HG02938 (cell line): ENCODE results near the gene STARD13.
A peak's percentile ranks its signal among the peaks of the same experiment; 100 is the strongest.

Experiments
- ATAC-seq: cut with Tn5 transposase; IDR thresholded peaks from one replicate; pipeline ENCODE4 v1.9.1; 2021; ENCODE audit warnings: mild to moderate bottlenecking, moderate library complexity; ENCODE audit not compliant: unreplicated experiment

Gene STARD13

DNA sequence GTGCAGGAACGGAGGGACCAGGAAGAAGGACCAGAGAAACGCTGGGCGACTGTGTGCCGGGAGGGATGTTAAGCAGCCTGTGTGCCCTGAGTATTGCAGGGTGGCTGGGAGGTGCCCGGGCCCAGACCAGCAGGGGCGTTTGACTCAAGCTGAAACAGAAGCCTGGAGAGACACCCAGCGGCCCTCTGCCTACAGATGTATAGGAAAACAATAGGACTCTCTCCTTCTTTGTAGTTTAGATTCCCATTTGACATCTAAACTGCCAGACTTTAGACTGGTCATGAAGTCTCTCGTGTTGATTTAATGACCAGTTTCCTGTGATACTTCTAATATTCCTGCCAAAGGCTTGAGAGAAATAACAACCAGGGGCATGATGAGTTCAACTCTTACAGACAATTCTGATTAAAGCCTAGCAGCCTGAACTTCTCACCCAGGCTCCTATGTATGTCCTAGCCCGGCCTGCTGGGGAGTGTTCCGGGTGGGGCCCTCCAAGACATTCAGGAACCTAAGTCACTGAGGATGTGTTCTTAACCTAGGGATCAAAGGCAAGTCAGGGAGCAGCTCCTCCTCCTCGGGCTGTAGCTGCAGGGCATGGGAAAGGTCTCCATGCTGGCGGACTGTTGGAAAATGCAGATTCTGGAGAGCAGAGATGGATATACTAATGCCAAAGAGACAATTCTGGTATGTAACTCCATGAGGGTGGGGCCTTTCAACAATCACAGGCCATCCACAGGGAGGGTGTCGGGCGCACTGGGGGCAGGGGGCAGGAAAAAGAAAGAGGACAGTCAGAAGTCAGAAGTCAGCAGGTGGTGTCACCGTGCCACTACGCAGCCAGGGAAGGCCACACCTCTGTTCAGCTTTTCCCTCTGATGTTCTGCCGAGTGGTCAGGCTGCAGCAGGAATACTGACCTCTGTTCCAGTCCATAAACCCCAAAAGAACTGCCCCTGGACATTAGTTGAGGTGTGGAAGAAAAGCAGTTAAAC lies 131.8 kb downstream of the STARD13 start:
- ATAC-seq, result no peak

DNA sequence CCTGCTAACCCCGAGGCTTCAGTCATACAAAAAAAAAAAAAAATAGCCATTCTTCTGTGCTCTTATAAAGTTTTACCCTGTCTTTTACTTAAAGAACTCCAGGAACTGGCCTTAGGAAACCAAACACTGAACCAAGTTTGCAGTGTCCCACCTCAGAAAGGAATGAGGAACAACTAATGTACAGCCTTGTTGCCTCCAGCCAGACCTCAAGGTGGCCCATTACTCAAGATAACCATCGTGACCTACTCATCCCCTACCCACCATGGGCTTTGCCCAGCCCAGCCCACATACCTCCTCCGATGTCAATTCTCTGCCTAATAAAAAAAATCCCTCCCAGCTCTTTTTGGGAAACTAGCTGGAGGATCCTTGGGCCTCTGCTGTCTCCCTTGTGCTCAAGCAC lies 133.2 kb downstream of the STARD13 start:
- no peak for ATAC-seq

DNA sequence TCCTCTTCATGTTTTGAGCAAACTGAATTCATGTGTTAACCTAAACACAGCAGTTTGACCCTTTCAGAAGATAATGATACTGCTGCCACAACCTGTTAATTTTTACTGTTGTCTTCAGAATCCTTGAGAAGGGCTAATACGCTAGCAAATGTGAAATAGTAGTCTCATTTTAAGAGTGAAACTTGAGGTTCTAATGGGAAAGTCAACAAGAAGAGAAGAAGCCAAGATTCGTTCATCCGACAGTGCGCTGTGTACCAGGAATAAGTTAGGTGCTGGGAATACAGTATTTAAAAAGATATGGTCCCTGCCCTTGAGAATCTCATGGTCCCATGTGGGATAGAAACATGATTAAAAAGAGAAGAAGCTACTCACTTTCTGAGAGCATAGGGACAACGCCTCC lies 134.9 kb downstream of the STARD13 start:
- no peak for ATAC-seq

DNA sequence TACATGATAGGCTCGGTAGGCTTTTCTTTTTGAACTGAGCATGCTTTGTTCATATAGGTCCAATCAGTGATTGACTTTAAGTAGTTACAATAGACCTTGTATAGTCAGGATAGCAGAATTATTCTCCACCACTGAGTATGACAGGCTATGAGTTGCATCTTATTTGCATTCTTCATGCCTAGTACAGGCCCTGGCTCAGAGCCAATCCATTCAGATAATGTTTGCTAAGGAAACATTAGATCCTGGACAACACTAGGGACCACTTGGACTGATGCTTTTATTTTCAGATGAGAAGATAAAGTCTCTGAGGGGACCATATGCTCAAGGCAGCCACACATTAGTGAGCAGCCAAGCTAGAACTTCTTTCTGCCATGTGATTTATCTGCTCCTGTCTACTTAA lies 135.4 kb downstream of the STARD13 start:
- no peak for ATAC-seq

DNA sequence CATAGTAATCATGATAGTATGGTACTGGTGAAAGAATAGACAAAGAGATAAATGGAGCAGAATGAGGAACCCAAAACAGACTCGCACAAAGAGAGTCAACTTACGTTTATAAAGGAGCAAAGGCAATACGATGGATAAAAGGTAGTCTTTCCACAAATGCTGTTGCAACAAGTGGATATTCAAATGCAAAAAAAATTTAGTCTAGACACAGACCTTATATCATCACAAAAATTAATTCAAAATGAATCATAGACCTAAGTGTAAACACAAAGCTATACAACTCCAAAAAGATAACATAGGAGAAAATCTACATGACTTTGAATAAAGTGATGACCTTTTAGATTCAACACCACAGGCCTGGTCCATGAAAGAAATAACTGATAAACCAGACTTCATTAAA lies 137.7 kb downstream of the STARD13 start:
- no peak for ATAC-seq

DNA sequence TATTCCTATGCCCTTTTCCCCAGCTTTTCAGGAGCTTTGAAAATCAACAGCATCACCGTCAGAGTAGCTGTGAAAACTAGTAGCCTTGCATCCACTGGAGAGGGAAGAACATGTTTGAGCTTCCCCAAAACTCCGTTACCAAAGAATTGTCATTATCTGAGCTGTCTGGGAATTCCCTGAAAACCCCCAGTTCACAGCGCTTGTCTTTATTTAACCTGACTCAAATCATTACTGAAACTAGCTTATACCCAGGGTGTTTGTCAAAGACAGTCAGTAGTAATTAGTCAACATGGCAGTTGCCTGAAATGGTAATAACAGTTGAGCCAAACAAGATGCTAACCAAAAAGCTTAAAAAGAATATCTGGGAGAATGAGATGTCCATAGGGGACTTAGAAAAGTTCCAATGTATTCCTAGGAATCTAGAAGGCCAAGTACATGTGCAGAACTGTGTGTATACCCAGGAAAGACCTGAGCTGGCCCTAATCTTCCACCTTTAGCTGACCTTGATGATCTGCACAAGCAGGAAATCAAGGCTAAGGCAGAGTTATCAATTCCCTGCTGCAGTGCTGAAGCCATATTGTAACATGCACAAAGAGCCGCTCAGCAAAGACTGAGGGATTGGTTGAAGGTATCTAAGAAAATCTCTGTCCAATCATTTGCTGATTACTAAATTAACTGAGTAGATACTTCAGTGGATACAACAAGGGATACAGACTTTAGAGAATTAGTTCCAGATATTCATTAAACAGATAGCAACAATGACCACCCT lies 138.5 kb downstream of the STARD13 start:
- peak; percentile 88 for ATAC-seq

DNA sequence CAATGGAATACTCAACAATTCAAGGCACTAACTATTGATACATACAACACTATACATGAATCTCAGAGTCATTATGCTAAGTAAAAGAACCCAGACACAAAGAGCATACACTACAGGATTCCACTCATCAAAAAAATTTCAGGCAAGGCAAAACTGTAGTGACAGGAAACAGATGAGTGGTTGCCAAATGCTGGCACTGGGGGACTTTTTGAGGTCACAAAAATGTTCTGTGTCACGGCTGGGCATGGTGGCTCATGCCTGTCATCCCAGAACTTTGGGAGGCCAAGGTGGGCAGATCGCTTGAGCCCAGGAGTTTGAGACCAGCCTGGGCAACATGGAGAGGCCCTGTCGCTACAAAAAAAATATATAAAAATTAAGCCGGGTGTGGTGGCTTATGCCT lies 139.9 kb downstream of the STARD13 start:
- ATAC-seq, result no peak

DNA sequence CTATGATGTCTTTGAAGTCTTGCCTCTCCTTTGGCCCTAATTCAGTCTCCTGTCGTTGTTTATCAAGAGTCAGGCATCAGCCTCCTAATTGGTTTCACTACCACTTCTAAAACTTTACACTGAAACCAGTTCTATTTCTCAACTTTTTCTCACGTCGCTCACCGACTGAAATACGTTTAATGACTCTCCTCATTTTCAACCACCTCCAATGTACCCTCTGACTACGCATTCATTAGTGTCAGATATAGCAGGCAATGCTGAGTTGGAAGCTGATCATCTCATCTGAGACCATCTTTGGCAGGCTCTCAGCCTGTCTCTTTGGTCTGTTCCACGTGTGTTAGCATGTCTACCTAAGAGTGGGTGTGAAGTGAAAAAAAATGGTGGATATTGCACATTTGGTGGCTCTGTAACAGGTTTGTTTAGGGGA lies 141.2 kb downstream of the STARD13 start:
- no peak for ATAC-seq

DNA sequence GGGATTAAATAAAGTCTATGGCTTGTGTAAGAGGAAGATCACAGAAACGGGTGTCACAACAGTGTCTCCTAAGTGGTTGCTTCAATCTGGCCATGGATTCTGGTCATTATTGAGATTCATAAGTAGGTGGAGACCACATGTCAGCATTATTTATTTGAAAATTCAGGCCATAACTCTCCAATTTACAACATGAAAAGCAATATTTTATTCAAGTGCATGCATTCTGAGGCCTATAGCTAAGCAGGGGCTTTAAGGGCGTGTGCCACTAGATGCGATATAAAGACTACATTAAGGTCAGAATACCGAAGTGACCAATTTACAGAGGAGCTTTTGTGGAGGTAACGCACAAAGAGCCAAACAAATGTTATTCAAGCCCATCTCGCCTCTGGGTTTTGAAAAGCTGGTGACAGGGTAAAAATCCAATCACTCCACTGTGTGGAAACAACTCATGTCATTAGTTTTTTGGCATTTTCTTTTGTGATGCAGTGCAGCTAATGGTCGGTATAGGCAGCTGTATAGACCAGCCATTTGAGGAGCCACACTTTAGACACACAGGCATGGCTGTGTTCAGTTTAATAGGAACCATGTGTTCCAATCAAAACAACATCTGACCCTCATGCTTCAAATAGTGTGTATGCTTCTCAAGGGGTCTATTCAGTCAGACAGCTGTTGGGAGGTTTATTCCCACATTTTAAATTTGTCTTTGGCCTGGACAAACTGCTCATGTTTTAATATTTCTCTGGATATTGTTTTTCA lies 145.6 kb downstream of the STARD13 start:
- no peak for ATAC-seq

DNA sequence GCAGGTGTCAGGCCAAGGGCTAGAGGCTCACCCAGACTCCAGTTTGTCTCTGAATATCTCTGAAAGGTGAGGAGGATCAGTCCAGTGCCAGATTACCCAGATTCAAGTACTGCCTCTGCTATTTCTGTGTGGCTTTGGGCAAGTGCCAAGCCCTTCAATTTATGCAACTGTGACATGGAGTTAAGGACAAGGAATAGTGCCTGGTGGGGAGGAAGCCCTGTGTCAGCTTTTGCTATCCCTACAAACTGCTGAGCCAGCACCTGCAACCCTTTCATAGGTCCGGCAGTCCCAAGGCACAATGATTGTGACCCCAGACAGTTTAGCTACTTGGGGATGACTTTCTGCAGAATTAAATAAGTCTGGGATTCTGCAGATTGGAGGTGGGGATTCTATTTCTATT lies 146.4 kb downstream of the STARD13 start:
- no peak for ATAC-seq

DNA sequence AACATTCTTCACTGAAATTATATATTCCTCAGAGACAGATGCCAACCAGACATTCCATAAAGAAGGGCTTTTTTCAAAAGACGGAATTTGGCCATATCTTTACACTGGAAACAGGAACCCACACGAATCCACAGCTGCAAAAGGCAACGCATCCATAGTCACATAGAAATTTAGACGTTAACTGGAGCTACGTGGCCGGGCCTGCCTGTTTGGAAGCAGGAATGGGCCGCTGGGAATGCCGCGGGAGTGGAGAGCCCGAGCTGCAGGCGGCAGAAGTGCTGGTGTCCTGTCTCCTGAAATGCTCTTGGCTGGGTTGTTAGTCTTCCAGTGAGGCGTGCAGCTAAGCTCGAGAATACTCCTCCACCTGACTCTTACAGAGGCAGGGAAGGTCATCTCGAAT lies 147.1 kb downstream of the STARD13 start:
- ATAC-seq, result no peak

DNA sequence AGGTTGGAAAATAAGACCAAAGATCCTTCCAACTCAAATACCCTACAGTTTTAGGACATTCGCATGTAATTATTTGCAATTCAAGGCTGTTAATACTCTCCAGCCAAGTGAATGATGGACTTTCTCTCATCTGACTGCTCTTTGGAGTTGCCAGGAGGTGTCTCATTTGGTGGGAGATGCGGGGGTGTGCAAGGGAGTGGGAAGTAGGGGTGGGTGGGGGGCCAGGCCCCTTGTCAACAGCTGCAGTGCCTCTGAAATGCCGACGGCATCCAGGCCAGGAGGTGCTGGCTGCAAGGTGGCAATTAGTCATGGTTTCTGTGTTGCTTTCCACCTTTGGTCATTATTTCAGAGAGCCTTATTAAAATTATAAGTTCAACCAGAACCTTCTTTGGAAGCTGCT lies 147.8 kb downstream of the STARD13 start:
- no peak for ATAC-seq

DNA sequence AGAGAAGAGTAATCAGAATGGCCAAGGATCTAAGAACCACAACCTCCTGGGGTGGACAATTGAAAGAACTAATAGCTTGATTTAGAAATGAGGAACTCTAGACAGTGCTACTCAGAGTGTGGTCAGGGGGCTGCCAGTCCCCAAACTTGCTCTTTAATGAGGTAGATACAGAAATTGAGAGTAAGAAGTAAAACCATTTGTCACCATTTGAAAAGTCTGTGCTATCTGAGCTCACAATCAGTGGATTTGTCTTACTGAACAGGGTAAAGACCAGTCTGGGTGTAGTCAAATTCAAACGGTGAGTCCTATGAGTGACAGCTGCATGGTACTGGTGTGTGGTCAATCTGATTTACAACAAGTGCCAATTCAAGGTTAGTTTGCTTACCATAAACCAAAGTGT lies 150.5 kb downstream of the STARD13 start:
- ATAC-seq, result peak; percentile 68

DNA sequence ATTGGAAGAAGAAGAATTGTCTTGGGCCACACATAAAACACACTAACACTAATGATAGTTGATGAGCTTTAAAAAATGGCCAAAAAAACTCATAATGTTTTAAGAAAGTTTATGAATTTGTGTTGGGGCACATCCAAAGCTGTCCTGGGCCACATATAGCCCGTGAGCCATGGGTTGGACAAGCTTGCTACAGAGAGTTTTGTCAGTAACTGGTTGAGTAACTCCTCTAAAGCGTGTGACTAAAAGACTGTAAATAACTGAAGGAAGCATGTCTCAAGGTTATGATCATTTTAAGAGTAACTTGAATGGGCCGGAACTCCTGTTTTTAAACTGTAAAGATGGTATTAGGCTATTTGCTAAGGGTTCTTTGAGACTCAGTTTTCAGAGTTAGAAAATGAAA lies 151.3 kb downstream of the STARD13 start:
- ATAC-seq, result no peak

DNA sequence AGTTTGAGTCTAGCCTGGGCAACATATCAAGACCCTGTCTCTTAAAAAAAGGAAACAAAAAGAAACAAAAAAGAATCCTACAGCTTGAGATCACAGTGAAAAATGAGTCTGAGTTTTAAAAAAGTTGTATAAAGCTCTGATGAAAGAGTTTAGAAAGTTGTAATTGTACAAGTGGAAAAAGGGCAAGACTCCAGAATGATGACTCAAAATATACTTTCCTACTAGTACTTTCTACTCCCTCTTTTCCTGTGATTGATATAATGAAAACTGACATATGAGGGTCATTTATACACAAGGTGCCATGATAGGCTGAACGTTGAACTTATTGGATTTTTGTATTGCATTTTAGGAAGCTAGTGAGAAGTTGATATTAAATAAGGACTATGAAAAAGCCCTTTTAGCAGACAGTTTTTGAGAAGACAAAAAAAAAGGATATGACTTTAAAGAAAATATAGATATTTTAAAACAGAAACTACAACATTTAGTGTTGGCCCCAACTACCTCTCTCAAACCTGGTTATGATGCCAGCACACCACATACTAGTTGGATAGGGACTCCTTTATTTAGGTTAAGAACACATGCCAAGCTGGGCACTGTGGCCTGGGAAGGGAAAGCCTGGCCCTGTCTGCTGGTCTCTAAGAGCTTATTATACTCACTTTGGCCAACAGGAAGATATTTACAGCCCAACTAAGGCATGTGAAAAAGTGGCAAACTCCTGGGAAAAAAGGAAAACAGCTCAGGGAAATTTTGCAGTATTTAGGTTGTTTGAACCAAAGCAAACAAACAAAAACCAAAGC lies 152.7 kb downstream of the STARD13 start:
- ATAC-seq, result no peak

DNA sequence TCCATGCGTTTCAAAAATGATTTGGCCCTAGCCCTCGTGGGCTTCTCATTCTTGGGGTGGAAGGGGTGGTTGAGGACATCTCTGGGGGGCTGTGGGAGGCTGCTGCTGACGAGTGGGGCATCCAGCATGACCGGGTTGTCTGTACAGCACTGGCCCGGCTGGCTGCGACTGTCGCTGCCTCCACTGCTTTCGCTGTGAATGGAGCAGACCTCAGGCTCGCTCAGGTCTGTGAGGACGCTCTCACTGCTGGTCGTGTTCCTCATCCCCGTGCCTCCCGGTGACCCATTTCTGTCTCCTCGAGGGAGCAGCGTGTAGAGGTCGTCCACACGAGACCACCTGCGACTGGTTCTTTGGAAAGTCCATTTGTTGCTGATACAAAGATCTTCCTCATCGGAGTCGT lies 155.7 kb downstream of the STARD13 start:
- no peak for ATAC-seq

DNA sequence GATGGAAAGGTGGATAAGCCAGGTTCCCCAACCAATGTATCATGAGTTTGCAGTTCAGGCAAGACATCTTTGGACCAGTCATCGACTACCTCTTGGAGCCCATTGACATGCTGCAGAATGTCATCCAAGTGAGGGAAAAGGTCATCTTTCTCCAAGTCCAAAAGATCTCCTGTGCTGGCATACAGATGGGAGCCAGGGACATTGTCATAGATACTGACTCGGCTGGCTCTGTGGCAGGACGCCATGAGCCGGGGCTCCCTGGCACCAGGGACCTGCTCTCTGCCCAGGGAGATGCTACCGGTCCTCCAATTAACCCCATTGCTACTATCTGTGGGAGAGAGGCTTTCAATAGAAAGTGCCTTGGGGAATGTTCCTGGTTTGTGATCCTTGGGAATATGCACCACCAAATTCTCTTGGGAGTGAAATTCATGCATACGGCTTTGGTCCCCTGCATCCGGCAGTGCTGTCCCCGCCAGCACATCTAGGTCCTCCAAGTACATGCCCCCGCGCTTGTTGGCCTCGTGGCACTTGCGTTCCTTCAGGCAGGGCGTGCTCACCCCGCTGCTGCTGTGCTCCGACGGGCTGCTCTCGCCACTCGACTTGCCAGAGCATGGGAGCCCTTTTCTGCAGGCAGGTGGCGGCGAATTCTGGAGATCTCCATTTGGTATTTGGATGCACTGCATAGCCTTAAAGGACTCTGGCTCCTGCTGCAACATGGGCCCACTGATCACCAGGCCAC lies 156.3 kb downstream of the STARD13 start:
- no peak for ATAC-seq

DNA sequence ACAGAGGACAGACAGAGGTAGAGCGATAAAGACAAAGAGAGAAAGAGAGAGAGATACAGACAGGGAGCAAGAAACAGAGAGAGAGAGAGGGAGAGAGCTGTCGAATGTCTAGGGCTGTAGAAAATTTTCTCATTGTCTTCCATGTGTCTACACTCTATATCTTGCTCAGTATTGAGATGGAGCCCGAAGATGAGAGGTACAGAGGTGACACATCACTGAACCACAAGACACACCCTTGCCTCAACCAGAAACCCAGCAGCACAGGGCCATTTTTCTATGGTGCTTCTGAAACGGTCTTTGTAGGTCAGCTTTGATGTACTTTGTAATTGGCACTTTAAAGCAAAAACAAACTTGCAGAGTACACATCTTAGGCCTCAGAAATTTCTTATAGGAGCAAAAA lies 157.4 kb downstream of the STARD13 start:
- ATAC-seq, result no peak

DNA sequence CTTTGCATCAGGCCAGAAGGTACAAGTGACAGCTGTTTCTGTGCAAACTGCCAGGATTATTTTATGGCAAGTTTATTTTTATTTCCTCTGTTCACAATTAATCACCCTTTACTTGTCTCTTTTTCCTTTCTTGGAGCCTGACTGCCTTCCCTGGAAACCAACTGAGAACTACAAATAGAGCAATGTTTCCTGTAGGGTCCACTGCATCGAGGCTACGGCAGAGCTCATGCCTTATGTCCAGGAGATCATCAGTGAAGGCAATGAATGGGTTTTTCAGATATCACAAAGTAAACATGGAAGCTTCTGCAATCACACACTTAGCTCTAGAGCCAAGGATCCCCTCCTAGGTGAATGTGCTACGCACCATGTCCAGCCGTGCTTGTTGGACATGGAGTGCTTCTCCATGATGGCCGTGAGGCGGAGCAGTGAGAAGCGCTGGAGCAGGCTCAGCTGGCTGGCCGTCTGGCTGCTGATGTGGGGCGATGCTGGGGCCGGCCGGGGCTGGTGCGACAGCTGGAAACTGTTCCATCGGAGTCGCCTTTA lies 158.5 kb downstream of the STARD13 start:
- ATAC-seq, result no peak
